ENCODE measurements around the gene TPRG1L.

The TPRG1L gene

DNA sequence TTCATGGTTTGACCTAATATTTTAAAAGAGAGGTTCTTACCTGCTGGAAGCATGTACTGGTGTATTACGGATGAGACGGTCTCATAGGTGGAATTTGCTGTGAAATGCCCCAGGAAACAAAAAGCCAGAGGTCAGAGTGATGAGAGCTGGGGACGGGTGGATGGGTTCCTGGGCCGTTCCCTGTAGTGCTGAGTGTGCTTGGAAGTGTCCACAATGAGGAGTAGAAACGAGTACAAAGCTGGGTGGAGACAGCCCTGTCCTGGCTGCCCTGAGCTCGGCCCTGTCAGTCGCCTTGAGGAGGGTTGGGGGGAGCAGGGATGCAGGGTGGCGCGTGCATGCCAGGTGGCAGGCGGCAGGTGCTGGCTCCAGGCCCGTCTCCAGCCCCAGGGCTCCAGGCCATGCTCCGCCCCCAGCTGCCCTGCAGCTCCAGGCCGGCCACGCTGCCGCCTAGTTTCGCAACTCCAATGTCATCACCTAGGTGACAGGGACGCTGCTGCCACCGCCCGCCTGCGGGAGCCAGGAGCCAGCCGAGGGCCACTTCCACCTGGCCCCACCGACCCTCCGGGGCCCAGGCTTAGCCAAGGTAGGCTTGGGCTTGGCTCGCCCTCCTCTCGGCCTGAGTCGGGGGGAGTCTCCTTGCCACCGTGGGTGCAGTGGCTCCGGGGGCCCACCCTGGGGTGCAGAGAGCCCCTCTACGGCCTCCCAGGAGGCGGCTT is 43.9 kb downstream of the TPRG1L start:
- FAIRE-seq = no peak

DNA sequence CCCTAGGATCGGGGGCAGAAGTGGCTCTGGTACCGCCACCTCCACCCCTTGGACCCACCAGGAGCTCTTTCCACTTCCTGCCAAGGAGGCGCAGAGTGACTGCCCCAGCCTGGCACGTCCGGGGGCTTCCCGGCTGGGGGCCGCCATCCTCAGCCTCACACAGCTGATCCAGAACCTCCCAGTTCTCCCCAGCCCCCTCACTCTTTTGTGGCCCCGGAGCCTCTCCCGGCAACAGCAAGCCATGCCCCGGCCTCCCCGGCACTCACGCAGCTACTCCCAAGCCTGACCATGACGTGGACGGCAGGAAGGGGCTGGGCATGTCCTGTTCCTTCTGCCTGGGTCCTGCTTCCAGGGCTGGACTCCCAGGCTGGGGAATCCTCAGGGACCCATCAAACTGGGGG is 44.6 kb downstream of the TPRG1L start:
- no peak for FAIRE-seq

DNA sequence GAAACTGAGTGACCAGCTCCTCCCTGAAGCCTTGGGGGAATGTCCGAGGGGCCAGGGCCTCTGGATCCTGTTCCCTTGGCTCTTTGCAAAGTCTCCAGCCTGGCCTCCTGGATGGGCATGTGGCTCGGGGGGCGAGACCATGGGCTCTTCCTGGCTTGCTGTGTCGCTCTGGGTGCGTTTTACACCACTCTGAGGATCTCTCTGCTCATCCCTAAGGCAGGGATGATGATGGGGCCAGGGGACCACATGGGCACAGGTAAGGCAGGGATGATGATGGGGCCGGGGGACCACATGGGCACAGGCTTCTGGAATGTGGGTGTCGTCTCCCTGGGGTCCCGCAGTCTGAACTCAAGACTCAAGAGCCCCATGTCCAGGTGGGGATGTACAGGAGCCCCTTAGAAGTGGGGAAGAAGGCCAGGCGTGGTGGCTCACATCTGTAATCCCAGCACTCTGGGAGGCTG is 45.2 kb downstream of the TPRG1L start:
- no peak for FAIRE-seq

DNA sequence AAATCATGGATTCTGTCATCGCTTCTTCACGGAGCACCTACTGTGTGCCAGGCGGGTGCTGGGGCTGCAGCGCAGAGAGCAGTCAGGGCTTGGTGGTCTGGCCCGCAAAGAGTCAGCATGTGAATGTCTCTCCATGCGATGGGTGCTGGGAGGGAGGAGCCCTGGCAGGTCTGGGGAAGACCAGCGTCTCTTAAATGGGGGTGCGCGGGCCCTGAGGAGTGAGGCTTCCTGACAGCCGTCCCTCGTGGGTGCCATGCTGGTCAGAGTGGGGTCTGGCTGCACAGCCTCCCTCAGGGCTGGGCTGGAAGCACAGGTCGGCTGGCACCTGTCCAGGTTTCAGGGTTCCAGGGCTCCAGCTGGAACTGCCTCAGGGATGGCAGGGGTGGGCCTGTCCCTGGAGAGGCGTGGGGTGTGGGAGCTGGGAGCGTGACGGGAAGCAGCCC is 46.0 kb downstream of the TPRG1L start:
- no peak for FAIRE-seq

DNA sequence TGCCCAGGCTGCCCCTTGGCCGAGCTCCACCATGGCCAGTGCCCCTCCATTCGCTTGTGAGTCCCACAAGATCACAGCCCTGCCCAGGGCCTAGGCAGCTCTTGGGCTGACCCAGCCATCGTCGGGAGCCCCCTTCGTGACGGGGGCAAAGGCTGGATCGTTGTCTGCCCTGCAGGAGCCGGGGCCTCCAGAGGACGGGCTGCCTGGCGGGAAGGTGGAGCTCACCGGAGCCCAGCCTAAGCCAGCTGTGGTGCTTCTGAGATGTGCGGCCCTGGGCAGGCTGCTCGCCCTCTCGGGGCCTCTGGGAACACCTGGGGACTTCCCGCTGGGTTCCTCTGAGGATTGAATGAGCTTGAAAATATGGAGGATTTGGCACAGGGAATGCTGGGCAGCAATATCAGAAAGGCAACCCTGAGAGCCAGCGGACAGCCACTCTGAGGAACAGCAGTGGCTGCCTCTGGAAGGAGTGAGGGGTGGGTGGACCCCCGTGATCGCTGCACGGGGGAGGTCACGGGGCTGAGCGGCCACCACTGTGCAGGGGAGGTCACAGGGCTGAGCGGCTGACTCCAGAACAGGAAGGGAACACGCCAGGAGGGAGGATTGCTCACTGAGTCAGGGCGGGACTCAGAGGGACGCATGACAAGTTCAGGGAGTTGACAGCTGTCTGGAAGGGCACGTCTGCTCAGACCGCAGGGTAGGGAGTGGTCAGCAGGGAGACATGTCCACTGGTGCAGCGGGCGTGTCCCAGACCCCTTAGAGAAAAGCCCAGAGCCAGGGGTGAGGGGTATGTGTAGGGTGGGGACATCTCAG is 46.8 kb downstream of the TPRG1L start:
- no peak for FAIRE-seq

DNA sequence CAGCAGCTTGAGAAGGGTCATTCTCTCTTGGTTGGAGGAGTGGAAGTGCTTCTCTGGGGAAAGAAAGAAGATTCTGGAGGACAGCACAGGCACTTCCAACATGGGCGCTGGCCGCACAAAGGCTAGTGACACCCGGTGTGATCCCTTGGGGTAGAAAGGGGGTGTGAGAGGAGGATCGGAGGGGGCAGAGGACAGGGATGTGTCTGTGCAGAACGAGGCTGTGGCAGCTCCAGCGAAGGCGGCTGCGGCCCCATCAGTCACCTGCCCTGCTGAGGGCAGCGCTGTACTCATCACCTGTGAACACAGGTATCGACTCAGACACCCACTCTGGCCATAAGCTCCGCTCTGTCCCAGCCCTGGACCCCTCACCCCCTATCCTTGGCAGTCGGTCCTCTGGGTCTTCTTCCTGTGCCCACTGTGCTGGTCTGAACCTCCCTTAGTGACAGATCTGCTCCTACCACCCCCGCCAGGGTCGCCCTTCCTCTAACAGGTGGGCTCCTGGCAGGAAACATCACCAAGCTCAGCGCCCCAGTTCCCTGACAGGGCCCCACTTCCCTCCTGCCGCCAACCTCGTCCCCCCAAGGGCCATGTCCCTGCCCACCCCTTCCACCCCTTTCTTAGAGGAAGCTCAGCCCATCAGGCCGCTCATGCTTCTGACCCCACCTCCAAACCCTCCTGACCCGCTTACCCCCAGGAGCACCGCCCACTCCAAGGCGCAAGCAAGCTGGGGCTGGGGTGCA is 47.6 kb downstream of the TPRG1L start:
- FAIRE-seq = no peak

DNA sequence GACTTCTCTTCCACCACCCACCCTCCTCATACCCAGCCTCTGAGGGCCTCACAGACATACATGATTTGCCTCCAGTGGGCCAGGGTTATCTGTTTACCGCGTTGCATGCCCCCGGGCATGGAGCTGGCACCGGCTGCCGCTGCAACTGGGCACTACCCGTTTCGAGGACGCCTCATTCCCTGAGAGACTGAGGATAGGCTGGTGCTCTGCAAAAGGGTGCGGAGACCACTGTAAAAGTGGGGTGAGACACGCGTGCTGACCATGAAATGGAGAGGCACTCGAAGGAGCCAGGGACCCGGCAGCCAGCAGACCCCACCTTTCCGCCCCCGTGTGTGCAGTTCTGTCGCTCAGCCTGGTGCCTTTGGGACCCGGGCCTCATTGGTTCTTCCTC is 48.2 kb downstream of the TPRG1L start:
- no peak for FAIRE-seq

DNA sequence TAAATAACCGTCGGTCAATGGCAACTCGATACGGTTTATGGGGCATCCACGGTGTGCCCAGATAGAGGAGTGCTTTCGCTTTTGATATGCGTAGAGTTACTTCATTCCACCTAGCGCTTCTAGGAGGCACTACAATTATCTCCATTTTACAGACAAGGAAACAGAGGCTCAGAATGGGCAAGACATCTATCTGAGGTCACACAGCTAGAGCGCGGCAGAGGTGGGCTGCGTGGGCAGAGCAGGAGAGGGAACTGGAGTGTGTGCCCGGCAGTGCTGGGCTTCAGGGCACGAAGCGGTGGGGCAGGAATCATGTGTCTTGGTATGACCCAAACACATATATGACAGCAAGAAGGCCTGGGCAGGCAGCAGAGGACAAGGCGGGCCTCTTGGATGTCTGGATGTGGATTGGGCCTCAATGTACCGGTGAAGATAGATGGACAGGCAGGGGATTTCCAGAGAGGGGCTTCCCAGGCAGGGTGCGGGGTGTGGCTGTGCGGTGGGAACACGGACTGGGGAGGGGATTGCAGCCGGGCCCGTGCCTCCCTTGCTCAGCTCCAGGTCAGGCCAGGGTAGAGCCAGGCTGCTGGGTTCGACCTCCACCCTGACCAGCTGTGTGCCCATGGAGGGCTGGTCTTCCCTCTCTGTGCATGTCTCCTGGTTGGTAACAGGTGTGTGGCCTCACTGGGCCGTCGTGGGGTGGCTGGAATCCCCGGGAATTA is 48.7 kb downstream of the TPRG1L start:
- FAIRE-seq = no peak

DNA sequence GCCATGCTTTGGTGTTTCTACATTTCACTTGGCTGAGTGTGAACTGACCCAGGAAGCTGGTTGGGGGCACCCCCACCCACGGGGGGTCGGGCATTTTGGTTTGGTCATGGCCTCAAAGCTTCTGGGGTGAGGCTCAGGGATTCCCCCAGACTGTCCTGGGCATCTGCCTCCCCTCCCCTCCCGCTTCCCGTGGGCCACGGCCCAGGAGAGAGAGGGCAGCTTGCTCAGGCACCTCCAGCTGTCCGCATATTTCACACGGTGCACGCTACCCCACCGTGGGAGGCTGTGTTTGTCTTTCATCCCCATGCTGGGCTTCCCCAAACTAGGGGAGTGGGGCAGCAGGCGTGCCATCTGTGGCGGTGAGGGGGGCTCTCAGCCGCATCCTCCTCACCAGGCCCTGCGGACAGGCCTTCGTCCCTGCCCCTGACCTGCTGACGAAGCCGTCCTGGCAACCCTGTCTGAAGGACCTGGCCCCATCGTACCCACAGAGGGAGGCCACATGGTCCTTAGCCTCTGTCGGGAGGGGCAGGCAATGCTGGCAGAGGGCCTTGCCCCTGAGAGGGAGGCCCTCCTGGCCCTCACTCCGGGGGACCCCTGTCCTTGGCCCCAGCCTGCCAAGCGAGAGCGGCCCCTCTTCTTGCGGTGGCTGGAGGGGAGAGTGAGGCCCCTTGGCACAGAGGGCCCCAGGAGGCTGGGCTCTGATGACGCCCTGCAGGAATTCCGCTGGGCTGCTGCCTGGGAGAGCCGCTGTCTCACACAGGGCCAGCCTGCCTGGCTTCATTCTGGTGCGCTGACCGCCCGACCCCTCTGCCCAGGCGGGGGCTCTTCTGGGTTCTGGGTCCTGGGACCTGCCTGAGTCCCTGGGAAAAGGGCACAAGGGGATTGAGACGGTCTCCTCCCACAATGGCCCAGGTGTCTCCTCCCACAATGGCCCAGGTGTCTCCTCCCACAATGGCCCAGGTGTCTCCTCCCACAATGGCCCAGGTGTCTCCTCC is 49.6 kb downstream of the TPRG1L start:
- FAIRE-seq = no peak

DNA sequence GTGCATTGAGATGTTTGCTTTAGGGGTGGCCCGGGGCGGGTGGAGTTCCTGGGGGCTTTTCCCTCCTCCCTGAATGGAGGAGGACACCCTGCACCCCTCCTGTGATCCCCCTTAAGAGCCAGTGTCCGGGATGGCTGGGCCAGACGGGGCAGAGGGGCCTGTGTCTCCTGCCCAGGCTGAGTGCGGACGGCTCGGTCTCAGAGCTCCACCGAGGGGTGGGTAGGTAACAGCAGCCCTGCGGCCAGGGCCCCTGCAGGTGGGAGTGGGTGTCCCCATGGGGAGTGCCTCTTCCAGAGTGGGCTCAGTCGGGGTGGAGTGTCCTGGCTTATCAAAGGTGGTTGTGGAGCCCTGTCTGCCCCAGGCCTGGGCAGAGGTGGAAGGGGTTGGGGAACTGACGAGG is 50.6 kb downstream of the TPRG1L start:
- FAIRE-seq = no peak

DNA sequence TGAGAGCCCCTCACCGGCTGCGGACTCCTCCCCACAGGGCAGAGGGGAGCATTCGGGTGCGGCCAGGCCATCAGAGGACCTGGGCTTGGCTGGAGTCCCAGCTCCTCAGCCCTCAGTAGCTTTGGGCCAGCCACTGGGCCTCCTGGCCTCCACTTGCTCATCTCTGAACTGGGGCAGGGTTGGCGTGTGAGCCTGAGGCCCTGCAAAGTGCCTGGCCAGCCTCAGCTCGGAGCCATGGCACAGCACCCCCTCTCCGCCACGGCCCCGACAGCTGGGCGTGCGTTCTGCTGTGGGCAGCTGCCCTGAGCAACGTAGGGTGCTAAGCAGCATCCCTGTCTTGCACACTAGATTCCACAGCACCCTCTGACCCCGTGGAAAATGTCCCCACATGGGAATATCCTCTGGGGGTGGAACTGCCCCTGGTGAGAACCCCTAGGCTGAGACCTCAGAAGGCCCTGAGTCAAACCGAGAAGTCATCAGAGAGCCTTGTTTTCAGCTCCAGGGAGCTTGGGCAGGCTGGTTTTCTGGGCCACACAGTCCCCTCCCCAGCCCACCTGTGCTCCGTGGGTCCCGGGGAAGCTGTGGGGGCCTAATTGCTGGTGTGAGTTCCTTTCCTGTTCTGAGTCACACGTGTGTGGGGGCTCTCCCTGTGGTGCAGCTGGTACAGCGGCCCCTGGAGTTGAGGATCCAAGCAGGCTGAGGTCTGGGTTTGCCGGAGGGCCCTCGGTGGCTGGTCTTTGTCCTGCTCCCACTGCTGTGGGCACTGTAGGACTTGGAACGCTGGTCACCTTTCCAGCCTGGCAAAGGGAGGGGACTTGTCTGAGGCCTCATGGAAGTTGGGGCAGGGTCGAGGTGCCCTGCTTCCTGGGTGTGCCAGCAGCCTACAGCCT is 52.0 kb downstream of the TPRG1L start:
- FAIRE-seq = no peak

DNA sequence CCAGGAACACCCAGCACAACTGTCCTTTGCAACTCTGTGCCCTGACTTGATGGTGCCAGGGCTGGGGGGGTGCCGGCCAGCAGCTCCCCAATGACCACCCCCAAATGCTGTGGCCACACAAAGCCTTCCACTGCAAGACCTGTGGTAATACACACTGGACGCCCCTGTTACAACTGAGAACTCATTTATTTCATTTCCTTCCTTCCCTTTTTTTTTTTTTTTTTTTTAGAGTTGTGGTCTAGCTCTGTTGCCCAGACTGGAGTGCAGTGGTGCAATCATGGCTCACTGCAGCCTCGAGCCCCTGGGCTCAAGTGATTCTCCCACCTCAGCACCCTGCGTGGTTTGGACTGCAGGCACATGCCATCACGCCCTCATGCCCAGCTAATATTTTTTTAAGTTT is 52.7 kb downstream of the TPRG1L start:
- no peak for FAIRE-seq

DNA sequence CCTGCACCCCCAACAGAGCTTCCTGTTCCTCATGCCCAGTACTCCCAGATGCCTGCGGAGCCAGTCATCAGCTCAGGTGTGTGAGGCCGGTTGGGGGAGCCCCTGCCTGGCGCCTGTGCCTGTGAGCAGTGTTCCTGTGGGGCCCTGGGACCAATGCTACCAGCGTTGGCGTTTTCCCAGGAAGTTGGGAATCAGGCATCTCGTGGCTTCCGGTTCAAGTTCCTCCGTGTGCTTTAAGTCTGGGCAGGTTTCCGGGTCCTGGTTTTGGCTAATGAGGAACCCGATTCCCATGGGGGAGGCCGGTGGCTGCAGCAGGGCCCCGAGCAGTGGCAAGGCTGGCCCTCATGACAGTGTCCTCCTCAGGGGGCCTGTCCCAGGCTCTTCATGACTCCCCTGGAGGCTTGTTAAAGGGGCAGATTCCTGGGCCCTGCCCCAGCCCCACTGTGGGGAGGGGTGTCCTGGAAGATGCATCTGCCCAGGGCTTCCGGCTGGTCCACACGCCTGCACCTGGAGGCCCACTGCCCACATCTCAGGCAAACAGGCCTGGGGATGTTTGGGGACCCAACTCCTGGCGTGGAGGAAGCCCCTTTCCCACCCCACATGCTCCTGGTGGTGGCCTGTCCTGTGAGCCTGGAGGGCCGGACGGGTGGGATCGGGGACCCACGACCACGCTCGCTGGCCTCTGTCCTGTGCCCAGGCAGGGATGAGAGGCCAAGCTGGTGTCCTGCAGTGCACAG is 53.7 kb downstream of the TPRG1L start:
- FAIRE-seq = no peak

DNA sequence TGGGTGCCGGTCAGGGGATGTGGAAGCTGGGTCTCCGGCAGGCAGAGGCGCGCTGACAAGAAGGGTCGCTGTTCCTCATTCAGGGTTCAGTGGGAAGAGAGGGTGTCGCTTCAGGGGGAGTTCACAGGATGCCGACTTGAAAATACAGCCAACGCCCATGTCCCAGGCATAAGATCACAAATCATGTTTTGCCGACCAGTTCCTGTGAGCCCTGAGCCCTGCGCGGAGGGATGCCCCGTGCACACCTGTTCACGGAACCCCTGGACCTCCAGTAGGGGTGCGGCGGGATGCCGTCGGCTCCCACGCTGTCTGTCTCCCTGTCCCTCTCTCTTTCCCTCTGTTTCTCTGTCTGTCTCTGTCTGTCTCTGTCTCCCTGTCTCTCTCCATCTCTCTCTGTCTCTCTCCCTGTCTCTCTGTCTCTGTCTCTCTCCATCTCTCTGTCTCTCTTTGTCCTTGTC is 54.3 kb downstream of the TPRG1L start:
- no peak for FAIRE-seq

Measured in colon (tissue), 2 donors.